A549 (cell line): ENCODE data around the gene EXOC7. TPM values are rescaled to one million over a fixed set of nuclear protein-coding genes. Genes with fewer than 3 reads are reported as not detected.

Experiments used
- ATAC-seq, 2 experiments: fragments of 200-7000 bp in 1 of 2; fragments of >200 bp in 1 of 2; cut with Nextera tagmentation in 1 of 2; cut with Tn5 transposase in 1 of 2; 3 replicates each; pipeline versions ENCODE4 v1.8.0 to v1.9.1; 2018 to 2020; ENCODE audit warnings: mild to moderate bottlenecking in 1 of 2, moderate library complexity in 1 of 2
- CTCF ChIA-PET: fragments of 300-600 bp; sonication (Branson Sonifier 250); formaldehyde crosslinking; extraction: SDS; loops from one replicate; lab custom pipeline; 2021; ENCODE audit warnings: antibody characterized with exemption, inconsistent platforms; lab: Yijun Ruan, JAX
- POLR2A ChIA-PET: fragments of 350-600 bp; formaldehyde crosslinking; extraction: SDS; loops from one replicate; lab custom pipeline; 2021; ENCODE audit warnings: antibody characterized with exemption, inconsistent platforms; lab: Yijun Ruan, JAX
- DNase-seq, 2 experiments: peaks; one replicate each; pipeline versions ENCODE4 v3.0.0 to v3.0.0-alpha.2; 2011 to 2016; ENCODE audit warnings: low read depth in 1 of 2, low spot score in 1 of 2
- FAIRE-seq: peaks from 2 replicates; lab custom pipeline; 2011; peaks lifted over from hg19 to GRCh38; lab: Jason Lieb, UNC
- H3K27ac ChIP-seq, 2 experiments: fragments of >200 bp; sonication (Bioruptor Twin); formaldehyde crosslinking; 3 replicates each; pipeline ENCODE4 v1.5.1; 2016 to 2017
- H3K4me1 ChIP-seq: fragments of >200 bp; sonication (Bioruptor Twin); formaldehyde crosslinking; 3 replicates; pipeline ENCODE4 v1.6.1; 2016
- H3K4me2 ChIP-seq: fragments of >200 bp; sonication (Bioruptor Twin); formaldehyde crosslinking; 3 replicates; pipeline ENCODE4 v1.6.1; 2016
- H3K4me3 ChIP-seq: fragments of >200 bp; sonication (Bioruptor Twin); formaldehyde crosslinking; 3 replicates; pipeline ENCODE4 v1.5.1; 2016
- H3K9me3 ChIP-seq: fragments of >200 bp; sonication (Bioruptor Twin); formaldehyde crosslinking; 3 replicates; pipeline ENCODE4 v1.6.1; 2016
- ATOH8 ChIP-seq: fragments of 250-450 bp; sonication (Bioruptor Pico); IDR thresholded peaks from 2 replicates; pipeline ENCODE4 v1.5.0; 2020; ENCODE audit warnings: low read depth, mild to moderate bottlenecking, moderate library complexity
- BCL3 ChIP-seq: fragments of >200 bp; sonication (Bioruptor Twin); formaldehyde crosslinking; IDR thresholded peaks from 3 replicates; pipeline ENCODE4 v1.6.1; 2016
- BHLHE40 ChIP-seq: IDR thresholded peaks from 2 replicates; pipeline ENCODE4 v1.6.1; 2012; ENCODE audit warnings: low read depth, low read length, inconsistent platforms
- CEBPB ChIP-seq, 2 experiments: fragments of >200 bp in 1 of 2; sonication (Bioruptor Twin) in 1 of 2; formaldehyde crosslinking in 1 of 2; IDR thresholded peaks; 2 replicates each; pipeline ENCODE4 v1.6.1; 2012 to 2016
- CHD2 ChIP-seq: fragments of 150-350 bp; IDR thresholded peaks from 2 replicates; pipeline ENCODE4 v1.6.1; 2014; ENCODE audit warnings: low read length; ENCODE audit not compliant: partially characterized antibody
- CHD4 ChIP-seq: fragments of 200-600 bp; sonication (generic); IDR thresholded peaks from 2 replicates; pipeline ENCODE4 v1.6.1; 2016; ENCODE audit warnings: antibody characterized with exemption, mild to moderate bottlenecking, borderline replicate concordance
- EHF ChIP-seq: fragments of 250-450 bp; sonication (Bioruptor Pico); IDR thresholded peaks from 2 replicates; pipeline ENCODE4 v1.5.0; 2020; ENCODE audit warnings: mild to moderate bottlenecking
- EP300 ChIP-seq, 2 experiments: fragments of >200 bp; sonication (Bioruptor Twin); formaldehyde crosslinking; IDR thresholded peaks; 2 replicates in 1 of 2; 3 replicates in 1 of 2; pipeline ENCODE4 v1.6.1; 2016 to 2017
- ESRRA ChIP-seq: fragments of 150-350 bp; IDR thresholded peaks from 2 replicates; pipeline ENCODE4 v1.6.1; 2014; ENCODE audit warnings: mild to moderate bottlenecking, low read length, borderline replicate concordance
- FOSL2 ChIP-seq, 2 experiments: fragments of 450-650 bp in 1 of 2; fragments of >200 bp in 1 of 2; sonication (Bioruptor Twin) in 1 of 2; formaldehyde crosslinking; IDR thresholded peaks; 2 replicates each; pipeline versions ENCODE4 v1.5.0 to v1.6.1; 2016 to 2020; ENCODE audit warnings: mild to moderate bottlenecking in 1 of 2, moderate library complexity in 1 of 2
- FOXS1 ChIP-seq: fragments of 250-450 bp; sonication (Bioruptor Pico); IDR thresholded peaks from 2 replicates; pipeline ENCODE4 v1.5.0; 2020; ENCODE audit warnings: mild to moderate bottlenecking, moderate library complexity
- HDAC2 ChIP-seq: fragments of 200-600 bp; sonication (generic); IDR thresholded peaks from 2 replicates; pipeline ENCODE4 v1.6.1; 2016
- MAX ChIP-seq: IDR thresholded peaks from 2 replicates; pipeline ENCODE4 v1.6.1; 2012
- POLR2AphosphoS2 ChIP-seq: conservative IDR thresholded peaks from 2 replicates; pipeline ENCODE4 v1.6.1; 2012; ENCODE audit warnings: low read length, improper control_type of control experiment, inconsistent platforms
- REST ChIP-seq: fragments of 200-600 bp; sonication (generic); IDR thresholded peaks from 2 replicates; pipeline ENCODE4 v1.6.1; 2016; ENCODE audit warnings: antibody characterized with exemption, mild to moderate bottlenecking, moderate library complexity
- TP53 ChIP-seq: fragments of 250-450 bp; sonication (Bioruptor Pico); IDR thresholded peaks from 2 replicates; pipeline ENCODE4 v1.5.0; 2021; ENCODE audit warnings: mild to moderate bottlenecking, moderate library complexity
- ZSCAN20 ChIP-seq: fragments of 250-450 bp; sonication (Bioruptor Pico); IDR thresholded peaks from 2 replicates; pipeline ENCODE4 v1.8.0; 2022; ENCODE audit warnings: mild to moderate bottlenecking, moderate library complexity
- WGBS: methylation state at CpG from one replicate; pipeline ENCODE4 v1.1.6; 2017; ENCODE audit errors: missing lambda C conversion rate; 5-methylcytosine and 5-hydroxymethylcytosine counted together
- polyA plus RNA-seq, 4 experiments: library from polyadenylated mRNA; depleted of rRNA in 3 of 4; stranded (reverse); fragments of >200 nt; fragmentation: RNase III in 1 of 4; extraction: RNeasy Plus Mini Kit Qiagen cat#74134 plus additional on column Dnase treatment in 1 of 4; gene quantifications; 2 replicates in 3 of 4; 3 replicates in 1 of 4; pipeline ENCODE4 v1.2.3, GENCODE V29; 2011 to 2017

EXOC7 gene
- polyA plus RNA-seq, 2 of the 4 experiments (the other 2 are of a cell fraction), result 64.5 to 72.3 TPM

GRCh38 chr17:76131692-76132573, 28.3 kb upstream of the EXOC7 start:
- WGBS, result 84% methylated on average over 16 of the region's 21 CpGs
- DNase-seq, result no peak
- ChIA-PET CTCF (interaction anchor here (0.5 to 38.7 kb wide), 9 partner anchors 8 to 1072 kb away, joined by 3 to 755 read pairs (median 4); no protein-coding TSS in a partner anchor), POLR2A (no interaction called here)
- peak overlapping the region; percentile 8; the same call in 1 of the 3 replicates for H3K4me2 ChIP-seq
- H3K9me3 ChIP-seq, result no peaks in the 10 kb centered on the region
- H3K4me1 ChIP-seq, result peaks cover 22% of the 10 kb centered on the region
- H3K27ac ChIP-seq, result peak overlapping the region; percentile 35 to 69; a peak in 5 of 6 replicates
- TF ChIP-seq MAX (no peak), CEBPB (IDR thresholded peaks at IDR 0.05) (no peak), FOSL2 (IDR thresholded peaks at IDR 0.05) (no peak), FOSL2 (CRISPR knock-in tag; IDR thresholded peaks at IDR 0.05) (no peak), EP300 (IDR thresholded peaks at IDR 0.05) (no peak), HDAC2 (no peak), ZSCAN20 (CRISPR knock-in tag) (no peak), REST (no peak), ATOH8 (CRISPR knock-in tag) (no peak), TP53 (CRISPR knock-in tag) (no peak), CHD2 (no peak), CHD4 (no peak), BCL3 (no peak), ESRRA (no peak), POLR2AphosphoS2 (no peak), EHF (no peak), BHLHE40 (no peak)
- 0 out of 6 replicates have a peak, but pooled peaks of 1 of the 2 experiments have one; percentile 8 for ATAC-seq
- H3K4me3 ChIP-seq, result no peak overlapping the region
- FAIRE-seq, result no peak

GRCh38 chr17:76131051-76131691, 27.6 kb upstream of the EXOC7 start:
- Histone ChIP-seq H3K27ac (no peak overlapping the region), H3K4me1 (peaks cover 15% of the 10 kb centered on the region), H3K4me3 (no peak overlapping the region), H3K4me2 (no peak overlapping the region), H3K9me3 (no peaks in the 10 kb centered on the region)
- TF ChIP-seq FOXS1 (CRISPR knock-in tag), result no peak
- no peak for DNase-seq
- no peak for FAIRE-seq
- peak in 1 of 2 experiments; percentile 34; a peak in 2 of 6 replicates for ATAC-seq
- WGBS, result 85% methylated on average over 21 of the region's 21 CpGs
- CTCF ChIA-PET, result interaction anchor here (0.5 to 38.7 kb wide), 10 partner anchors 11 to 163 kb away, joined by 3 to 755 read pairs (median 4); no protein-coding TSS in a partner anchor
- POLR2A ChIA-PET, result no interaction called here
